Hepatocyte (in vitro differentiated cells): ENCODE results near the gene MAIP1. TPM values are rescaled to one million over a fixed set of nuclear protein-coding genes. Genes with fewer than 3 reads are reported as not detected.

ENCODE experiments used
- DNase-seq: peaks from one replicate; pipeline ENCODE4 v3.0.0-alpha.2; 2016; ENCODE audit warnings: low spot score
- H2AFZ ChIP-seq: fragments of 200-600 bp; sonication (generic); 2 replicates; pipeline ENCODE4 v1.6.0; 2016; ENCODE audit warnings: antibody characterized with exemption, mild to moderate bottlenecking
- H3K27ac ChIP-seq: fragments of 200-600 bp; sonication (generic); 2 replicates; pipeline ENCODE4 v1.5.1; 2016; ENCODE audit warnings: mild to moderate bottlenecking
- H3K27me3 ChIP-seq: fragments of 200-600 bp; sonication (generic); 2 replicates; pipeline ENCODE4 v1.6.1; 2016
- H3K36me3 ChIP-seq: fragments of 200-600 bp; sonication (generic); replicated peaks from 2 replicates; pipeline ENCODE4 v1.5.1; 2016; ENCODE audit warnings: low read depth; ENCODE audit not compliant: insufficient read depth
- H3K4me1 ChIP-seq: fragments of 200-600 bp; sonication (generic); 2 replicates; pipeline ENCODE4 v1.5.1; 2016; ENCODE audit warnings: mild to moderate bottlenecking, moderate library complexity; ENCODE audit not compliant: insufficient read depth
- H3K4me2 ChIP-seq: fragments of 200-600 bp; sonication (generic); 2 replicates; pipeline ENCODE4 v1.6.0; 2016
- H3K4me3 ChIP-seq: fragments of 200-600 bp; sonication (generic); 2 replicates; pipeline ENCODE4 v1.5.1; 2016; ENCODE audit warnings: mild to moderate bottlenecking
- H3K79me2 ChIP-seq: fragments of 200-600 bp; sonication (generic); 2 replicates; pipeline ENCODE4 v1.6.0; 2017; ENCODE audit warnings: mild to moderate bottlenecking
- H3K9me2 ChIP-seq: fragments of 200-600 bp; sonication (generic); replicated peaks from 2 replicates; pipeline ENCODE4 v1.6.0; 2017; ENCODE audit warnings: mild to moderate bottlenecking; ENCODE audit not compliant: insufficient read depth
- H3K9me3 ChIP-seq: fragments of 200-600 bp; sonication (generic); 2 replicates; pipeline ENCODE4 v1.5.1; 2016; ENCODE audit warnings: low read depth, mild to moderate bottlenecking
- H4K20me1 ChIP-seq: fragments of 200-600 bp; sonication (generic); 2 replicates; pipeline ENCODE4 v1.6.0; 2016; ENCODE audit warnings: mild to moderate bottlenecking; ENCODE audit not compliant: insufficient read depth, poor library complexity, severe bottlenecking
- EZH2 ChIP-seq: fragments of 200-600 bp; sonication (generic); IDR thresholded peaks from 2 replicates; pipeline ENCODE4 v1.6.1; 2016; ENCODE audit warnings: antibody characterized with exemption, mild to moderate bottlenecking, borderline replicate concordance
- EZH2phosphoT487 ChIP-seq: fragments of 200-600 bp; sonication (generic); IDR thresholded peaks from one replicate; pipeline ENCODE4 v1.6.1; 2018; ENCODE audit warnings: antibody characterized with exemption, mild to moderate bottlenecking, low read depth, moderate library complexity; ENCODE audit not compliant: unreplicated experiment, severe bottlenecking
- WGBS: methylation state at CpG from one replicate; pipeline ENCODE4 v1.1.6; 2016; ENCODE audit warnings: low lambda C conversion rate; ENCODE audit errors: missing lambda C conversion rate; 5-methylcytosine and 5-hydroxymethylcytosine counted together
- polyA plus RNA-seq: library from polyadenylated mRNA; unstranded; fragments of >200 nt; fragmentation: Nextera tagmentation; extraction: Ambion mirVana; gene quantifications from 2 replicates; pipeline ENCODE4 v1.2.1, GENCODE V29; 2016
- total RNA-seq: library from RNA; depleted of rRNA; stranded (reverse); fragments of >200 nt; gene quantifications from 2 replicates; pipeline ENCODE4 v1.2.3, GENCODE V29; 2014
- TF ChIP-seq, protein P1 (sequence below): fragments of 200-600 bp; sonication (generic); IDR thresholded peaks from 2 replicates; pipeline ENCODE4 v1.5.1; 2016; ENCODE audit warnings: antibody characterized with exemption, mild to moderate bottlenecking; ENCODE audit not compliant: poor library complexity

The MAIP1 gene
- total and polyA plus RNA-seq, 2 experiments from 2014 or later: 21.7 to 35.7 TPM

DNA sequence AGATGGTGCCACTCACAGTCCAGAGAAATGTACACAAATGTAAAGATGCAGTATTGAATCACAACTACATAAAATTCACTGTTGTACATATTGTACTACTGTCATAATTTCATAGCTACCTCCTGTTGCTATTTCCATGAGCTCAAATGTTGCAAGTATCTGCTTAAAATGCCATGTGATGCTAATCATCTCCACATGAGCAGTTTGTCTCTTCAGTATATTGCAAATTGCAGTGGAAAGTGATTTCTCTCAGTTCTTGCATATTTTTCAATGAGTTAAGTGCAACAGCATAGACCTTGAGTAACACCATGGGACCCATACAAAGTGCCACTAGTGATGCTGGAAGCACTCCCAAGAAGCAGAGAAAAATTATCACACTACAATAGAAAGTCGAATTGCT is 51.9 kb downstream of the MAIP1 start:
- no peaks in the 10 kb centered on the region for H4K20me1 ChIP-seq
- H3K27me3 ChIP-seq: no peaks in the 10 kb centered on the region
- no peak overlapping the region for H3K27ac ChIP-seq
- no peak overlapping the region for H3K4me2 ChIP-seq
- TF ChIP-seq EZH2: no peak
- no peak for TF ChIP-seq EZH2phosphoT487
- TF ChIP-seq, protein P1, sequence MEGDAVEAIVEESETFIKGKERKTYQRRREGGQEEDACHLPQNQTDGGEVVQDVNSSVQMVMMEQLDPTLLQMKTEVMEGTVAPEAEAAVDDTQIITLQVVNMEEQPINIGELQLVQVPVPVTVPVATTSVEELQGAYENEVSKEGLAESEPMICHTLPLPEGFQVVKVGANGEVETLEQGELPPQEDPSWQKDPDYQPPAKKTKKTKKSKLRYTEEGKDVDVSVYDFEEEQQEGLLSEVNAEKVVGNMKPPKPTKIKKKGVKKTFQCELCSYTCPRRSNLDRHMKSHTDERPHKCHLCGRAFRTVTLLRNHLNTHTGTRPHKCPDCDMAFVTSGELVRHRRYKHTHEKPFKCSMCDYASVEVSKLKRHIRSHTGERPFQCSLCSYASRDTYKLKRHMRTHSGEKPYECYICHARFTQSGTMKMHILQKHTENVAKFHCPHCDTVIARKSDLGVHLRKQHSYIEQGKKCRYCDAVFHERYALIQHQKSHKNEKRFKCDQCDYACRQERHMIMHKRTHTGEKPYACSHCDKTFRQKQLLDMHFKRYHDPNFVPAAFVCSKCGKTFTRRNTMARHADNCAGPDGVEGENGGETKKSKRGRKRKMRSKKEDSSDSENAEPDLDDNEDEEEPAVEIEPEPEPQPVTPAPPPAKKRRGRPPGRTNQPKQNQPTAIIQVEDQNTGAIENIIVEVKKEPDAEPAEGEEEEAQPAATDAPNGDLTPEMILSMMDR: no peak
- no peaks in the 10 kb centered on the region for H3K79me2 ChIP-seq
- H3K9me2 ChIP-seq: no peaks in the 10 kb centered on the region
- WGBS: 81% methylated on average over 1 of the region's 1 CpG
- no peaks in the 10 kb centered on the region for H3K36me3 ChIP-seq
- no peak overlapping the region for H3K4me3 ChIP-seq
- H3K9me3 ChIP-seq: peaks cover 4% of the 10 kb centered on the region
- H2AFZ ChIP-seq: no peak overlapping the region
- no peaks in the 10 kb centered on the region for H3K4me1 ChIP-seq
- no peak for DNase-seq

GRCh38 chr2:200012401-200012800 is 57.0 kb downstream of the MAIP1 start:
- TF ChIP-seq, protein P1: no peak
- TF ChIP-seq EZH2 (no peak), EZH2phosphoT487 (no peak)
- no peaks in the 10 kb centered on the region for H4K20me1 ChIP-seq
- H3K9me3 ChIP-seq: no peaks in the 10 kb centered on the region
- 100% methylated on average over 1 of the region's 1 CpG for WGBS
- H3K4me2 ChIP-seq: no peak overlapping the region
- H3K4me3 ChIP-seq: no peak overlapping the region
- H2AFZ ChIP-seq: no peak overlapping the region
- H3K27ac ChIP-seq: no peak overlapping the region
- H3K27me3 ChIP-seq: no peaks in the 10 kb centered on the region
- H3K79me2 ChIP-seq: no peaks in the 10 kb centered on the region
- H3K9me2 ChIP-seq: no peaks in the 10 kb centered on the region
- no peaks in the 10 kb centered on the region for H3K36me3 ChIP-seq
- no peaks in the 10 kb centered on the region for H3K4me1 ChIP-seq
- no peak for DNase-seq

Other genes with a start within 250 kb of the MAIP1 start
- gene FTCDNL1, start 104.4 kb upstream of the MAIP1 start, total RNA-seq: 1.4 and 2.2 TPM in 2 replicates
- gene FTCDNL1, start 104.4 kb upstream of the MAIP1 start, polyA plus RNA-seq: 1.1 and 6.1 TPM in 2 replicates
- 10.5 and 12.1 TPM in 2 replicates for gene C2orf69, start 44.3 kb upstream of the MAIP1 start, total RNA-seq
- 6.2 and 6.8 TPM in 2 replicates for gene C2orf69, start 44.3 kb upstream of the MAIP1 start, polyA plus RNA-seq
- 10.1 and 14.6 TPM in 2 replicates for gene TYW5, start 91 bp upstream of the MAIP1 start, total RNA-seq
- 5.0 and 5.3 TPM in 2 replicates for gene TYW5, start 91 bp upstream of the MAIP1 start, polyA plus RNA-seq